Ishikawa (cell line): ENCODE data around the gene CNGA3.

Experiments
- CEBPB ChIP-seq: IDR thresholded peaks from 2 replicates; pipeline ENCODE4 v1.6.1; 2012
- CREB1 ChIP-seq: IDR thresholded peaks from 2 replicates; pipeline ENCODE4 v1.6.1; 2012; ENCODE audit warnings: low read depth
- EGR1 ChIP-seq: IDR thresholded peaks from 2 replicates; pipeline ENCODE4 v1.6.1; 2012
- EP300 ChIP-seq: IDR thresholded peaks from 2 replicates; pipeline ENCODE4 v1.6.1; 2012; ENCODE audit warnings: borderline replicate concordance
- FOXM1 ChIP-seq: IDR thresholded peaks from 2 replicates; pipeline ENCODE4 v1.6.1; 2012; ENCODE audit warnings: low read depth, borderline replicate concordance
- NFIC ChIP-seq: IDR thresholded peaks from 2 replicates; pipeline ENCODE4 v1.6.1; 2012
- RAD21 ChIP-seq: IDR thresholded peaks from 2 replicates; pipeline ENCODE4 v1.6.1; 2012; ENCODE audit warnings: low read depth
- TAF1 ChIP-seq: IDR thresholded peaks from 2 replicates; pipeline ENCODE4 v1.6.1; 2012; ENCODE audit warnings: low read depth, mild to moderate bottlenecking
- TCF12 ChIP-seq: IDR thresholded peaks from 2 replicates; pipeline ENCODE4 v1.6.1; 2012; ENCODE audit warnings: low read depth
- TEAD4 ChIP-seq: IDR thresholded peaks from 2 replicates; pipeline ENCODE4 v1.6.1; 2012
- YY1 ChIP-seq: IDR thresholded peaks from 2 replicates; pipeline ENCODE4 v1.6.1; 2012; ENCODE audit warnings: low read depth
- ZBTB7A ChIP-seq: IDR thresholded peaks from 2 replicates; pipeline ENCODE4 v1.6.1; 2012; ENCODE audit warnings: low read depth
- TF ChIP-seq, protein P1 (sequence below): IDR thresholded peaks from 2 replicates; pipeline ENCODE4 v1.6.1; 2012
- TF ChIP-seq, protein P2 (sequence below): IDR thresholded peaks from 2 replicates; pipeline ENCODE4 v1.6.1; 2012; ENCODE audit warnings: low read depth, mild to moderate bottlenecking

DNA sequence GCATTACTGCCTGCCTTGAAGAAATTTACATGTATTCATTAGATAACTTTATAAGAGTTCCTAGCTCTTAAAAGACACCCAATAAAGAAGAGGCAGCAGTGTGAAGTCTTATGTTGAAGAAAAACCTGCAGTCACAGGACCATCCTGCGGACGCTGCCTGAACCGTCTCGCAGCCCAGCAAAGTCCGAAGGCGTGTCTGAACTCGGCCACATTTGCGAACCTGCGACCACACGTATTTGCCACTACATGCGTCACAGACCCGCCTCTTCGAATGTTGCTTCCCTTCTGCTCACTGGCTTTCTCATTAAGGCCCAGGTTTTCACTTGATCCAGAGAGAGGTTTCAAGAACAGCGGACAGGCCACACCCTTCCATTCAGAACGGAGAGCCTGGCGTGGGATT lies 41.2 kb downstream of the CNGA3 start:
- TF ChIP-seq, protein P1, sequence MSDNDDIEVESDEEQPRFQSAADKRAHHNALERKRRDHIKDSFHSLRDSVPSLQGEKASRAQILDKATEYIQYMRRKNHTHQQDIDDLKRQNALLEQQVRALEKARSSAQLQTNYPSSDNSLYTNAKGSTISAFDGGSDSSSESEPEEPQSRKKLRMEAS, result no peak
- no peak for TF ChIP-seq CEBPB
- no peak for TF ChIP-seq FOXM1
- TF ChIP-seq NFIC, result no peak
- no peak for TF ChIP-seq YY1
- no peak for TF ChIP-seq TAF1
- no peak for TF ChIP-seq RAD21
- TF ChIP-seq, protein P2, sequence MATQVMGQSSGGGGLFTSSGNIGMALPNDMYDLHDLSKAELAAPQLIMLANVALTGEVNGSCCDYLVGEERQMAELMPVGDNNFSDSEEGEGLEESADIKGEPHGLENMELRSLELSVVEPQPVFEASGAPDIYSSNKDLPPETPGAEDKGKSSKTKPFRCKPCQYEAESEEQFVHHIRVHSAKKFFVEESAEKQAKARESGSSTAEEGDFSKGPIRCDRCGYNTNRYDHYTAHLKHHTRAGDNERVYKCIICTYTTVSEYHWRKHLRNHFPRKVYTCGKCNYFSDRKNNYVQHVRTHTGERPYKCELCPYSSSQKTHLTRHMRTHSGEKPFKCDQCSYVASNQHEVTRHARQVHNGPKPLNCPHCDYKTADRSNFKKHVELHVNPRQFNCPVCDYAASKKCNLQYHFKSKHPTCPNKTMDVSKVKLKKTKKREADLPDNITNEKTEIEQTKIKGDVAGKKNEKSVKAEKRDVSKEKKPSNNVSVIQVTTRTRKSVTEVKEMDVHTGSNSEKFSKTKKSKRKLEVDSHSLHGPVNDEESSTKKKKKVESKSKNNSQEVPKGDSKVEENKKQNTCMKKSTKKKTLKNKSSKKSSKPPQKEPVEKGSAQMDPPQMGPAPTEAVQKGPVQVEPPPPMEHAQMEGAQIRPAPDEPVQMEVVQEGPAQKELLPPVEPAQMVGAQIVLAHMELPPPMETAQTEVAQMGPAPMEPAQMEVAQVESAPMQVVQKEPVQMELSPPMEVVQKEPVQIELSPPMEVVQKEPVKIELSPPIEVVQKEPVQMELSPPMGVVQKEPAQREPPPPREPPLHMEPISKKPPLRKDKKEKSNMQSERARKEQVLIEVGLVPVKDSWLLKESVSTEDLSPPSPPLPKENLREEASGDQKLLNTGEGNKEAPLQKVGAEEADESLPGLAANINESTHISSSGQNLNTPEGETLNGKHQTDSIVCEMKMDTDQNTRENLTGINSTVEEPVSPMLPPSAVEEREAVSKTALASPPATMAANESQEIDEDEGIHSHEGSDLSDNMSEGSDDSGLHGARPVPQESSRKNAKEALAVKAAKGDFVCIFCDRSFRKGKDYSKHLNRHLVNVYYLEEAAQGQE, result no peak
- no peak for TF ChIP-seq TEAD4
- TF ChIP-seq EP300, result no peak
- no peak for TF ChIP-seq TCF12
- TF ChIP-seq CREB1, result no peak
- no peak for TF ChIP-seq ZBTB7A
- TF ChIP-seq EGR1, result no peak
